ENCODE results near the gene CEP128. TPM values are rescaled to one million over a fixed set of nuclear protein-coding genes. Genes with fewer than 3 reads are reported as not detected.

CEP128 gene
- total RNA-seq (2014; rRNA removed; shearing (Covaris generic)) = 5.8 and 10.9 TPM in 2 replicates

DNA sequence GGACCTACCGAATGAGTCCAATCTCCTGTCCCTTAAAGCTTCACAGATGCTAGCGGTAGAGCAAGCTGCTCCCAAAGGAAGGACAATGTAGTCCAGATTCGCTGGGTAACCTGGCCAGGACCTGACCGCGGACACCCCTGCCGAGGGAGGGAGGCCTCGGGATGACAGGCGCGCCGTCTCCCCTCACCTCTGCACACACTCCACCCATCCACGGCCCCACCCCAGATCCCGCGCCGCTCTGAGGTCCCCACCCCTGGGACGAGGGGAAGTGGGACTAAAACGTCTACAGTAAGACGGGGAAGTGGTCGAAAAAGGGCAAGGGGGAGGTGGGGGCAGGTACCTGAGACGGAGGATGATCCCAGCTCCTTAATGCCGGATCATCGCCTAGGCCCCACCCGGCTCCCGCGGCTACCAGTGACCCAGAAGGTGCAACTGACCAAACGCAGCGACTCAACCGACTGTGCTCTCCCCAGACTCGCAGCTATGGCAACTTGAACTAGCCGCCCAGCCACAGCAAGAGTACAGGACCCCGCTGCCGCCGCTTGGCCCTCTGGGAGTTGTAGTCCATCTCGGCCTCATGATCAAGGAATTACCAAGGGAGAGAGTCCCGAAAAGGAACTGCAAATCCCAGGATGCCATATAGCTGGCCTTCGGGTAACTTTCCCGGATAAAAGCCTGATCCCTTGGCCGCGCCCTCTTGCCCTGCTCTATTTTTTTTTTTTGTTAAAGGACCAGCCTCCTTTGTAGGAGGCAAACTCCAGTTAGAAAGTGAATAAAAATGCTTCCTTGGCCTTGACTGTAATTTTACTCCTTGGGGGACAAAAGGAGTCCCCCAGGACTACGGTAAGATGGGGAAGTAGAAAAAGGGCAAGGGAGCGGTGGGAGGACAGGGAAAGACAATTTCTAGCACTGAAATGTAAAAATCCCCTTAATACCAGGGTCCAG is at the start of gene CEP128:
Gene CEP128 (minus strand): TSS at position 498 of the 945 bp plus-strand sequence.

GRCh38 chr14:80955416-80955941 is 13.9 kb upstream of the CEP128 start, which contains the start of gene TSHR:
Gene TSHR (plus strand): TSS chr14:80955621. CDS start chr14:80955681, 60 bp downstream.

Small RNAs within 50 kb of the gene (small RNA-seq; reads per million reads assigned to genes)
- not detected for gene AC022404.1

Other genes starting within 250 kb of the CEP128 start
- not detected in 2 replicates for gene TSHR, start 13.9 kb upstream of the CEP128 start, total RNA-seq (2014; rRNA removed; shearing (Covaris generic))

All from A375 (cell line).